Heart left ventricle (tissue), 16 donors: ENCODE results near the gene KIF11. TPM values are rescaled to one million over a fixed set of nuclear protein-coding genes. Genes with fewer than 3 reads are reported as not detected.

Experiments used
- ATAC-seq, 4 donors: fragments of 200-7000 bp; cut with Tn5 transposase; one replicate each; pipeline ENCODE4 v1.9.1; 2020 to 2022; ENCODE audit warnings: moderate library complexity in 4 of 4, mild to moderate bottlenecking in 3 of 4, moderate number of reproducible peaks in 1 of 4
- DNase-seq, 5 donors: peaks; one replicate each; pipeline ENCODE4 v3.0.0-alpha.2; 2020
- H3K27ac ChIP-seq, 12 donors: fragments of 200-600 bp; sonication (generic) in 4 of 12; one replicate each; pipeline versions ENCODE4 v1.5.0 to v1.8.0; 2016 to 2022; ENCODE audit warnings: mild to moderate bottlenecking in 2 of 12
- H3K27me3 ChIP-seq, 9 donors: fragments of 200-600 bp; sonication (generic) in 2 of 9; one replicate each; pipeline versions ENCODE4 v1.5.1 to v1.8.0; 2016 to 2022; ENCODE audit warnings: mild to moderate bottlenecking in 3 of 9
- H3K36me3 ChIP-seq, 9 donors: fragments of 200-600 bp; sonication (generic) in 2 of 9; one replicate each; pipeline versions ENCODE4 v1.5.0 to v1.8.0; 2018 to 2022; ENCODE audit warnings: mild to moderate bottlenecking in 2 of 9
- H3K4me1 ChIP-seq, 12 donors: fragments of 200-600 bp; sonication (generic) in 4 of 12; one replicate each; pipeline versions ENCODE4 v1.5.0 to v1.8.0; 2016 to 2022; ENCODE audit warnings: mild to moderate bottlenecking in 3 of 12
- H3K4me3 ChIP-seq, 12 donors: fragments of 200-600 bp; sonication (generic) in 4 of 12; one replicate each; pipeline versions ENCODE4 v1.5.0 to v1.8.0; 2017 to 2022; ENCODE audit warnings: mild to moderate bottlenecking in 9 of 12, moderate library complexity in 4 of 12
- H3K9me3 ChIP-seq, 12 donors: fragments of 200-600 bp; sonication (generic) in 4 of 12; one replicate each; pipeline versions ENCODE4 v1.5.0 to v1.8.0; 2016 to 2022; ENCODE audit warnings: mild to moderate bottlenecking in 1 of 12
- POLR2A ChIP-seq, 2 donors: fragments of 450-650 bp; IDR thresholded peaks; one replicate each; pipeline ENCODE4 v1.6.1; 2017; ENCODE audit warnings: antibody characterized with exemption in 2 of 2, mild to moderate bottlenecking in 2 of 2, moderate library complexity in 2 of 2
- WGBS, 4 donors: extraction: QIAGEN DNeasy Blood & Tissue Kit in 2 of 4; methylation state at CpG; one replicate each; pipeline versions ENCODE4 v1.1.5 to v1.1.7; 2013 to 2018; 5-methylcytosine and 5-hydroxymethylcytosine counted together
- intact Hi-C, 10 donors: fragments of 100-400 bp; cut with DNase I; formaldehyde crosslinking; loops; one replicate each; pipeline versions ENCODE4 v1.11.1 to v1.14.2; 2022
- polyA plus RNA-seq, 2 donors: library from polyadenylated mRNA; stranded (reverse); fragments of 200-250 nt; gene quantifications; one replicate each; pipeline ENCODE4 v1.2.3, GENCODE V29; 2013
- total RNA-seq, 9 donors: library from RNA; depleted of rRNA in 2 of 9; stranded (reverse); fragments of >200 nt in 2 of 9; fragmentation: NEBNext Ultra II Directional in 3 of 9; extraction: Animal tissue kit (Norgen Biotek cat#: 25700) in 3 of 9; gene quantifications; one replicate each; pipeline versions ENCODE4 v1.1.0 to v1.2.4, GENCODE V29; 2016 to 2023
- TF ChIP-seq, protein P1 (sequence below), 12 donors: fragments of 200-600 bp; sonication (generic) in 4 of 12; IDR thresholded peaks; one replicate each; pipeline versions ENCODE4 v1.5.0 to v1.8.0; 2018 to 2022; ENCODE audit warnings: antibody characterized with exemption in 12 of 12, mild to moderate bottlenecking in 5 of 12
- donor health status: ischemic (EF 13 %, LVEDD 7.1; RV severe dilation, severe dysfunction).
- donor health status: healthy with polysubstance abuse.
- donor health status: DM: no; HTN: yes; CAD: no.
- donor health status: DM: no; HTN: no; CAD: no.
- donor health status: ischemic (EF 25% LVEDD 6.9; RV normal size, moderate dysfunction).
- donor health status: ischemic (EF 25% LVEDD 5.7; RV mildly dilated, moderate dysfunction).
- donor health status: healthy.
- donor health status: DM: yes; HTN: yes; CAD: no.
- donor health status: ischemic (EF 35%, LVEDD 5.7; RV mildly dilated, moderate dysfunction).
- donor health status: nonischemic (EF 11% LVEDD 7.7; RV severe dilation, severe dysfunction).
- donor health status: DM: yes; HTN: yes; CAD: no.
- donor health status: PGD.
- donor health status: ischemic (EF 29% LVEDD 5.4; RV normal size, mild dysfunction).
- donor health status: nonischemic (EF 23%, LVEDD 6.1; RV moderate dilation, normal function).

Gene KIF11
- total and polyA plus RNA-seq, 11 donors, result 0.11 to 7.0 (median 0.75) TPM

DNA sequence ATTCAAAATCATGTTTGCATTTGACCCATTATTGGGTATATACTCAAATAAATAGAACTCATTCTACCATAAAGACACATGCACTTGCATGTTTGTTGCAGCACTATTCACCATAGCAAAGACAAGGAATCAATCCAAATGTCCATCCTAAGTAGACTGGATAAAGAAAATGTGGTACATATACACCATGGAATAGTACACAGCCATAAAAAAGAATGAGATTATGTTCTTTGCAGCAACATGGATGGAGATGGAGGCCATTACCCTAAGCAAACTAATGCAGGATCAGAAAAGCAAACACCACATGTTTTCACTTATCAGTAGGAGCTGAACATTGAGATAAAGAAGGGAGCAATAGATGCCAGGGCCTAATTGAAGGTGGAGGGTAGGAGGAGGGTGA lies 84.8 kb downstream of the KIF11 start:
- no peaks in the 10 kb centered on the region for H3K4me1 ChIP-seq
- TF ChIP-seq POLR2A (IDR thresholded peaks at IDR 0.05), result no peak
- TF ChIP-seq, protein P1, sequence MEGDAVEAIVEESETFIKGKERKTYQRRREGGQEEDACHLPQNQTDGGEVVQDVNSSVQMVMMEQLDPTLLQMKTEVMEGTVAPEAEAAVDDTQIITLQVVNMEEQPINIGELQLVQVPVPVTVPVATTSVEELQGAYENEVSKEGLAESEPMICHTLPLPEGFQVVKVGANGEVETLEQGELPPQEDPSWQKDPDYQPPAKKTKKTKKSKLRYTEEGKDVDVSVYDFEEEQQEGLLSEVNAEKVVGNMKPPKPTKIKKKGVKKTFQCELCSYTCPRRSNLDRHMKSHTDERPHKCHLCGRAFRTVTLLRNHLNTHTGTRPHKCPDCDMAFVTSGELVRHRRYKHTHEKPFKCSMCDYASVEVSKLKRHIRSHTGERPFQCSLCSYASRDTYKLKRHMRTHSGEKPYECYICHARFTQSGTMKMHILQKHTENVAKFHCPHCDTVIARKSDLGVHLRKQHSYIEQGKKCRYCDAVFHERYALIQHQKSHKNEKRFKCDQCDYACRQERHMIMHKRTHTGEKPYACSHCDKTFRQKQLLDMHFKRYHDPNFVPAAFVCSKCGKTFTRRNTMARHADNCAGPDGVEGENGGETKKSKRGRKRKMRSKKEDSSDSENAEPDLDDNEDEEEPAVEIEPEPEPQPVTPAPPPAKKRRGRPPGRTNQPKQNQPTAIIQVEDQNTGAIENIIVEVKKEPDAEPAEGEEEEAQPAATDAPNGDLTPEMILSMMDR (IDR thresholded peaks at IDR 0.05), result no peak
- H3K27ac ChIP-seq, result no peak overlapping the region
- no peaks in the 10 kb centered on the region for H3K36me3 ChIP-seq
- no peak overlapping the region for H3K4me3 ChIP-seq
- no peaks in the 10 kb centered on the region for H3K27me3 ChIP-seq
- no peak for ATAC-seq
- intact Hi-C loops, result no loop called here
- H3K9me3 ChIP-seq, result peaks cover 0 to 5% (median 0%) of the 10 kb centered on the region in 12 donors
- DNase-seq, result no peak

DNA sequence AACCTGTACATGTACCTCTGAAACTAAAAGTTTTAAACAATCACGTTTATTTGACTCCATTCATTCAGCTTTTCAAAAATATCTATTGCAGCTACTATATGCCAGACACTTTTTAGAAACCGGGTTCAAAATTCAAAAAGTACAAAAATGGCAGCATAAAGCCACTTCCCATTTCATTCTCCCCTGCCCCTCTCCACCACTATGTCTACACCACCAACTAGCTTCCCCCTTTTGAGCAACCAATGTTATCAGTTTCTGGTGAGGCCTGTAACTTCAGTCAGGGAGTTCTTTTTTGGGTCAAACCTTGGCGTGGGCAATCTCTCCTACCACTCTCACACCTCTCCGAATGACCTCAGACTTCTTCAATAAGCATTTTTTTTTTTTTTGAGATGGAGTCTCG lies 85.3 kb downstream of the KIF11 start:
- no peak overlapping the region for H3K27ac ChIP-seq
- H3K4me1 ChIP-seq, result no peaks in the 10 kb centered on the region
- ATAC-seq (no peak), DNase-seq (no peak)
- peaks cover 0 to 5% (median 0%) of the 10 kb centered on the region in 12 donors for H3K9me3 ChIP-seq
- TF ChIP-seq, protein P1 (IDR thresholded peaks at IDR 0.05), result no peak
- TF ChIP-seq POLR2A (IDR thresholded peaks at IDR 0.05), result no peak
- H3K27me3 ChIP-seq, result no peaks in the 10 kb centered on the region
- 89 to 93% (median 93%) methylated on average over 5 of the region's 5 CpGs for WGBS, 4 donors
- intact Hi-C loops, result no loop called here
- H3K4me3 ChIP-seq, result no peak overlapping the region
- H3K36me3 ChIP-seq, result no peaks in the 10 kb centered on the region

DNA sequence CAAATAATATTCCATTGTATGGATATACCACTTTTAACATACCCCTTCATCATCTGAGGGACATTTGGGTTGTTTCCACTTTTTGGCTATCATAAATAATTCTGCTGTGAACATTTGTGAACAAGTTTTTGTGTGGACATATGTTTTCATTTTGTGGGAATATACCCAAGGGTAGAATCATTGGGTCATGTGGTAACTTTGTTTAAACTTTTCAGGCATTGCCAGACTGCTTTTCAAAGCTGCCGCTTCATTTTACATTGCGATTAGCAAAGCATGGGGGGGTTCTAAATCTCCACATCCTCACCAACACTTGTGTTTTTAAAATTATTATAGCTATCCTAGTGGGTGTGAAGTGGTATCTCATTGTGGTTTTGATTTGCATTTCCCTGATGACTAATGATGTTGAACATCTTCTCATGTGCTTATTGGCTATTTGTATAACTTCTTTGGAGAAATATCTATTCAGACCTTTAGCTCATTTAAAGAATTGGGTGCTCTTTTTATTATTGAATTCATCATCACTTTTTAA lies 88.4 kb downstream of the KIF11 start:
- Histone ChIP-seq H3K27ac (no peak overlapping the region), H3K36me3 (no peaks in the 10 kb centered on the region), H3K9me3 (peaks cover 0 to 23% (median 5%) of the 10 kb centered on the region in 12 donors), H3K27me3 (no peaks in the 10 kb centered on the region), H3K4me3 (no peak overlapping the region), H3K4me1 (no peaks in the 10 kb centered on the region)
- WGBS, 4 donors, result 92 to 98% (median 94%) methylated on average over 2 of the region's 2 CpGs
- DNase-seq (no peak), ATAC-seq (no peak)
- intact Hi-C loops, result no loop called here
- TF ChIP-seq POLR2A (IDR thresholded peaks at IDR 0.05), result no peak
- TF ChIP-seq, protein P1 (IDR thresholded peaks at IDR 0.05), result no peak

DNA sequence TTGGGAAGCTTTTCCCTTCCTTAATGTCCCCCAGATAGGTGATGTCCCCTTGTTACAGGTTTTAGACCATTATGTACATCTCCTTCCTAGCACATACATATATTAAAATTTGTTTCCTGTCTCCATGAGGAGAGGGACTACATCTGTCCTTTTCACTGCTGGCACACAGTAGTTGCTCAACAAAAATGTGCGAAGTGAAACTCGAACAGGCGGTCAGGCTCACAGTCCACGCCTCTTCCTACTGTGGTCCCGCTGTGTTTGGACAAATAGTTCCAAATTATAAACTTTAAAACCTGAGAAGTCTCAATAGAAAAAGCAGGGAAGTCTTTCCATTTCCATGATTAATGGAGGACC lies 95.6 kb downstream of the KIF11 start:
- 55 to 82% (median 61%) methylated on average over 5 of the region's 5 CpGs for WGBS, 4 donors
- peak overlapping the region in 10 of 12 donors; percentile 46 to 81 (median 66) for H3K4me3 ChIP-seq
- no peak for ATAC-seq

More for the DNA sequence above, 95.6 kb downstream of the KIF11 start:
- Histone ChIP-seq H3K27ac (peak overlapping the region in 2 of 12 donors; percentile 81 to 89), H3K36me3 (peaks cover 0 to 12% (median 0%) of the 10 kb centered on the region in 9 donors), H3K27me3 (peaks cover 0 to 41% (median 34%) of the 10 kb centered on the region in 9 donors), H3K9me3 (peaks cover 0 to 19% (median 6%) of the 10 kb centered on the region in 12 donors), H3K4me1 (peaks cover 0 to 41% (median 5%) of the 10 kb centered on the region in 12 donors)
- TF ChIP-seq POLR2A (IDR thresholded peaks at IDR 0.05), result no peak
- TF ChIP-seq, protein P1 (IDR thresholded peaks at IDR 0.05), result no peak
- no peak for DNase-seq
- intact Hi-C loops, result no loop called here
